Hepatocyte (in vitro differentiated cells): ENCODE measurements around the gene CKS2.

Experiments used
- CTCF ChIP-seq: fragments of 200-600 bp; sonication (generic); IDR thresholded peaks from 2 replicates; pipeline ENCODE4 v1.5.1; 2016; ENCODE audit warnings: antibody characterized with exemption, mild to moderate bottlenecking; ENCODE audit not compliant: poor library complexity
- EZH2 ChIP-seq: fragments of 200-600 bp; sonication (generic); IDR thresholded peaks from 2 replicates; pipeline ENCODE4 v1.6.1; 2016; ENCODE audit warnings: antibody characterized with exemption, mild to moderate bottlenecking, borderline replicate concordance

GRCh38 chr9:89328064-89328463 is 17.1 kb downstream of the CKS2 start:
- TF ChIP-seq CTCF (no peak), EZH2 (no peak)
